GM19240 (cell line): ENCODE measurements around the gene FNDC10.

Experiments
- DNase-seq: peaks from one replicate; pipeline ENCODE4 v3.0.0; 2011; ENCODE audit warnings: low spot score; ENCODE audit not compliant: insufficient read length

FNDC10 gene

DNA sequence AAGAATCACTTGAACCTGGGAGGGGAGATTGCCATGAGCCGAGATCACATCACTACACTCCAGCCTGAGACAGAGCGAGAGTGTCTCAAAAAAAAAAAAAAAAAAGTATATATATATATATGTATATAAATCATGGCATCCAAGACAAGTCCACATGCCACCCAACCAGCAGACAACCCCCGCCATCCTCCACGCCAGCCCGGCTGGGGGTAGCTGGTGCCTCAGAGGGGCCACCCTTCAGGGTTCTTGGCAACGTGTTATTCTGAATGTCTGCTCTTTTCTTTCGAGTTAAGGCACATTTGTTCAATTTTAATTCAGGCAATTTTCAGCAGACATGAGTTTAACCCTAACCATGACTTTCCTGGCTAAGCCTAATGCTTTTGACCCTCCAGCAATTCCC lies 49.8 kb downstream of the FNDC10 start:
- no peak for DNase-seq

GRCh38 chr1:1548591-1548990 lies 51.3 kb downstream of the FNDC10 start:
- DNase-seq = no peak
